Stimulated activated naive B cell treated with anti-CD40 and anti-IgM and Interleukin-4, amounts not matched to agents 10 μg/mL and 1 μg/mL and 100 μg/mL, for 72 hours (primary cell): ENCODE measurements around the gene ATP11B.
"Not testable (repeated sequence)": the region's sequence is repeated elsewhere in the genome, so short reads cannot be mapped to it uniquely, and the experiment has no call there.

Experiments used
- ATAC-seq, 2 donors: fragments of 150-1000 bp; cut with Tn5 transposase; replicated peaks; 2 replicates each; pipeline ENCODE4 v1.10.0; 2021; ENCODE audit warnings: moderate library complexity in 1 of 2
- DNase-seq: peaks from one replicate; pipeline ENCODE4 v3.0.0; 2021
- H3K27ac Mint-ChIP-seq: one replicate; pipeline ENCODE4 v1.8.0; 2022; ENCODE audit warnings: mild to moderate bottlenecking, mixed read lengths
- H3K27me3 Mint-ChIP-seq, 2 donors: one replicate each; pipeline ENCODE4 v1.8.0; 2022; ENCODE audit warnings: mixed read lengths in 2 of 2
- H3K36me3 Mint-ChIP-seq, 2 donors: one replicate each; pipeline ENCODE4 v1.8.0; 2022; ENCODE audit warnings: mixed read lengths in 2 of 2, mild to moderate bottlenecking in 1 of 2
- H3K4me1 Mint-ChIP-seq, 2 donors: one replicate each; pipeline ENCODE4 v1.8.0; 2022; ENCODE audit warnings: mixed read lengths in 2 of 2, mild to moderate bottlenecking in 1 of 2
- H3K4me3 Mint-ChIP-seq, 2 donors: one replicate each; pipeline ENCODE4 v1.8.0; 2022; ENCODE audit warnings: mild to moderate bottlenecking in 2 of 2, mixed read lengths in 2 of 2, moderate library complexity in 1 of 2
- H3K9me3 Mint-ChIP-seq, 2 donors: one replicate each; pipeline ENCODE4 v1.8.0; 2022; ENCODE audit warnings: mixed read lengths in 2 of 2, mild to moderate bottlenecking in 1 of 2

The ATP11B gene

DNA sequence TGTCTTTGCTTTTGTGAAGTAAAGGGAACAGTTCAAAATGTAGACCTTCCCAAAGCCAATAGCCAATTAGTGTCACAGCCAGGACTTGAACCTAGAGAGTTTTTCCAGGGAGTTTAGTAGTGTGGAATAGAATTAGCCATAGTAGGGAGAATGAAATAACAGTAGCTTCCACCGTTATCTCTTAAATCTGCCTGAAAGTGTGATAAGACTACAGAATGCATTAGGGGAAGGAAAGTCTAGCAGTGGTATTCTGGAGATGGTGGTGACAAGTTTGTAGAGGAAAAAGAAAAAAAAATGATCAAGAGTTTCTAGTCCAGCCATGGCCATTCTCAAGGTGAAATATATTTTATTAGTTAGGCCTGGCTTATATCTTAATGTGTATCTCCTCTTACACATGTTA, 13.8 kb downstream of the ATP11B start:
- Mint-ChIP-seq H3K27ac (no peak overlapping the region), H3K27me3 (no peaks in the 10 kb centered on the region), H3K4me3 (no peak overlapping the region), H3K9me3 (no peaks in the 10 kb centered on the region), H3K36me3 (peaks cover 7 to 10% of the 10 kb centered on the region in 2 donors), H3K4me1 (peaks cover 24 to 51% of the 10 kb centered on the region in 2 donors)
- no peak for DNase-seq
- ATAC-seq = no peak

DNA sequence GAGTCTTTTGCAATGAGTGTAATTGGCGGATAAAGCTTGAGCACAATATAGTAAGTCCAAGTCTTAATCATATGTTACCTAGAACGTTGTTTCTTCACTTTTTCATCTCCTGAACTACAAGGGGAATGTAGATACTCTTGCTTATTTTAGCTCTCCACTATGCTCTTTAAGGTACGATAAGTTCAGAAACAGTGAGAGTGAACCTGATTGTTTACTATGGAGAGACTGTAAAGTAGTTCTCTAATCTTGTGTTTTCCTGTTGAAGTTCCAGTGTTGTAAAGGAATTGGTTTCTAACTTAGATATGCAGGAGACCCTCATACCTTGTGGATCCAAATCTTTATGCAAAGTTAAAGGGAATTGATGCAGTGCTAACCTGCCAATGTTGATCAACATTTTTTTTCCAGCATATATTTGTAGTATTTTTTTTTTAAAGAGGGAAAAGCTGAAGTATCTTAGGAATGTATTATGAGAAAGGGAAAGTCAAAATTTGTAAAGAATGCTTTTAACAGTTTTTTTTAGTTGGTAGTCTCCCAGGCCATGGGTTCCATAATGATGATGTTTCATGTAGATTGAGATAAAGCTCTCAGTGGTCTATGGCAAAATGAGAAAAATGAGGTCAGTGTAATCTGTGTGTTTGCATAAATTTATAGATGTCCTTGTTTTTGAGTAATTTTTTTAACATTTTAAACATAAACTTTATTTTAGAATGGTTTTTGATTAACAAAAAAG, 14.9 kb downstream of the ATP11B start:
- Mint-ChIP-seq H3K36me3 (peaks cover 8 to 10% of the 10 kb centered on the region in 2 donors), H3K27ac (peak overlapping the region; percentile 31)

DNA sequence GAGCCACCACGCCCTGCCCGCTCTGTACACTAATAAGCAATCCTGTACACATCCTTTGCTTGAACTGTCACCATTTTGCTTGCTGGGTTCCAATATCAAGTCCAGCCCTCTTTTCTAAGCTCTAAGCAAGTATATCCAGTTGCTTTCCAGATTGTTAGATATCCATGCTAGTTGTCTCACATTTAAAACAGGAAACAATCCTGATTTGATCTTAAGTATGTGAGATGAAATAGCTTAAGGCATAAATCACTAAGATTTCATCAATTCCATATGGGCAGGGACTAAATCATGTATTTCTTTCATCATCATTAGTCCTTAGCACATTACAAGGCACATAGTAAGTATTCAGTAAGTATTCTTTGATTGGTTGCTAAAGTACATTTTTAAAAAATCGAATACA, 16.2 kb downstream of the ATP11B start:
- DNase-seq (no peak), ATAC-seq (no peak)
- H3K9me3 Mint-ChIP-seq = no peaks in the 10 kb centered on the region
- H3K4me1 Mint-ChIP-seq = peaks cover 16 to 50% of the 10 kb centered on the region in 2 donors
- H3K36me3 Mint-ChIP-seq = peaks cover 8 to 10% of the 10 kb centered on the region in 2 donors
- no peaks in the 10 kb centered on the region for H3K27me3 Mint-ChIP-seq
- no peak overlapping the region for H3K27ac Mint-ChIP-seq
- H3K4me3 Mint-ChIP-seq = no peak overlapping the region

More for the DNA sequence above, 14.9 kb downstream of the ATP11B start:
- ATAC-seq (no peak), DNase-seq (no peak)
- no peak overlapping the region for H3K4me3 Mint-ChIP-seq
- no peaks in the 10 kb centered on the region for H3K9me3 Mint-ChIP-seq
- H3K27me3 Mint-ChIP-seq = no peaks in the 10 kb centered on the region
- H3K4me1 Mint-ChIP-seq = peaks cover 16 to 49% of the 10 kb centered on the region in 2 donors

DNA sequence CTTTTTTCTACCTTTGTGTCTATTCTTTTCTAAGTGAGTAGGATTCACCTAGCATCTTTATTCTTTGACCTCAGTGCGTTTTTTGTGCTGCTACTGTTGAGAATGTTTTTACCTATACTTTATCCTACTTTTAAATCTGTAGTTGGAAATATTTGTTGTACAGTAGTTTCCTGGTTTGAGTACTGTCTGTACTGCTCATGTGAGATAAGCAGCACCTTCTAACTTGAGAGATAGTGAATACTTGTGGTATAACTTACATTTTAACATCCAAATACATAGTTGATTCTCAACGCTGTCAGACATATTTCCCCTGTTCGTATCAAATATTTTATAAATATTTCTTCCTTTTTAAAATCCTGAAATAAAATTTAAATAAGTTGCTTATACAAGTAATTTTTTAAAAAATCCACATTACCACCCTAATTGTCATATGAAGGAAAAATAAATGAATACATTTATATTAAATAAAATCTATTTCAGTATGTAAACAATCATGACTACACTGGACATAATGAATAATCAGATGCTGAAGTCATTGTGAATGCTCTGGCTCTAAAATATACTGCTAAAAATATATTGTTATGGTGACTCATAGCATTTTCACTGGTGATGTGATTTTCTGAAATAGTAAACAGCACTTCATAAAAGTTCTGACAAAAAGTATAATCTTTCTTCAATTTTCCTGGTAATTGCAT, 17.4 kb downstream of the ATP11B start:
- Mint-ChIP-seq H3K27me3 (no peaks in the 10 kb centered on the region), H3K36me3 (peaks cover 8 to 10% of the 10 kb centered on the region in 2 donors), H3K4me1 (peaks cover 14 to 48% of the 10 kb centered on the region in 2 donors), H3K27ac (no peak overlapping the region), H3K4me3 (no peak overlapping the region), H3K9me3 (no peaks in the 10 kb centered on the region)
- DNase-seq (no peak), ATAC-seq (no peak)

DNA sequence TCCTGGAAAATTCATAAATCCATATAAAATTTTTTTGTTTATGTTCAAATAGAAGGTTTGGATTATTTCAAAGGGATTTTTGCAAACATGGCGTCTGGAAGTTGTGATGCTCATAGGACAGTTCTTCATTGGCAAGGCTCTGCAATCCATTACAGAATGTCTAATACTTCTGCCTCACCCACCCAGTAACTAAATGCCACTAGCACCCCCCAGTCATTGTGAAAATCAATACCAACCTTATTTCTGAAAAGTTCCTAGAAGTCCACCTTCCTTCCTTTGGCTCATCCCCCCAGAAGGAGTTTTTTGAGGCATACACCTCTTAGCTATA, 17.9 kb downstream of the ATP11B start:
- H3K9me3 Mint-ChIP-seq = no peaks in the 10 kb centered on the region
- peaks cover 16 to 51% of the 10 kb centered on the region in 2 donors for H3K4me1 Mint-ChIP-seq
- no peak for ATAC-seq
- H3K36me3 Mint-ChIP-seq = peaks cover 8 to 10% of the 10 kb centered on the region in 2 donors
- no peak overlapping the region for H3K27ac Mint-ChIP-seq
- H3K4me3 Mint-ChIP-seq = no peak overlapping the region
- H3K27me3 Mint-ChIP-seq = no peaks in the 10 kb centered on the region
- DNase-seq = no peak

DNA sequence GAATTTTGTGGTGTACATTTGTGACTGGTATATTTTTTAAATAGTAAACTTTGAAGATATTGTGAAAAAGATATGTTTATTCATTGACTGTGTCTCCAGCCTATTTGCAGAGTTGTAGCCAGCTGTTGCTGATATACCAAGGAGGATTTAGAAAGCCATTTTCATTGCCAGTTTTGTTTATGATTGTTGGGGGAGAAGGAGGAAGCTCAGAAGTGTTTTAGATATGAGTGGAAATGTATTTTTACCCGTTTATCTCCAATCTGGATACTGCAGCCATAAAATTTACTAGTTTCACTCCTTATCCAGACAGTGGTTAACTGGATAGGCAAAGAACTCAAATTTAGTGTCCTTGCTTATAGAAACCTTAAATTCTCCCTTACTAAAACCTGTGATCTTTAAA, 18.8 kb downstream of the ATP11B start:
- ATAC-seq (no peak), DNase-seq (no peak)
- no peaks in the 10 kb centered on the region for H3K27me3 Mint-ChIP-seq
- H3K9me3 Mint-ChIP-seq = no peaks in the 10 kb centered on the region
- H3K4me3 Mint-ChIP-seq = no peak overlapping the region
- H3K4me1 Mint-ChIP-seq = peaks cover 14 to 44% of the 10 kb centered on the region in 2 donors
- peaks cover 6 to 10% of the 10 kb centered on the region in 2 donors for H3K36me3 Mint-ChIP-seq
- no peak overlapping the region for H3K27ac Mint-ChIP-seq

DNA sequence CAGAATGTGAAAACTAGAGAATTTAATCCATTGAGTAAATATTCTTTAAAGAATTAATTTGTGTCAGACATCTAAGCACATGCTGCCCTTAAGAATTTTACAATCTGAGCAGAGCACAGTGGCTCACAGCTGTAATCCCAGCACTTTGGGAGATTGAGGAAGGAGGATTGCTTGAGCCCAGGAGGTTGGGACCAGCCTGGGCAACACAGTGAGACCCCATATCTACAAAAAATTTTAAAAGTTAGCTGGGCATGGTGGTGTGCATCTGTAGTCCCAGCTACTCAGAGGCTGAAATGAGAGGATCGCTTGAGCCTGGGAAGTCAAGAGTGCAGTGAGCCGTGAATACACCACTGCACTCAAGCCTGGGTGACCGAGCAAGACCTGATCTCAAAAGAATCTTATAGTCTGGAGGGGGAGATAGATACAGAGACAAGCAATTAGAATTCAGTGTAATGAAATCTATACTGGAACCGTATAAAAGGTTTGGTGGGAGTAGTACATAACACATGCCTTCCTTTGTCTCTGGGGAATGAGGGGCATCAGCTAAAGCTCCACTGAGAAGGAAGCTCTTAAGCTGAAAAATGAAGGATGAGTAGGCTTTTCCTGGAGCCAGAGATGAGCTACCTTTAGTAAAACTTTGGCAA, 21.2 kb downstream of the ATP11B start:
- H3K9me3 Mint-ChIP-seq = no peaks in the 10 kb centered on the region
- no peak for DNase-seq
- H3K4me3 Mint-ChIP-seq = no peak overlapping the region
- H3K27me3 Mint-ChIP-seq = no peaks in the 10 kb centered on the region
- peaks cover 4% of the 10 kb centered on the region in 2 donors for H3K36me3 Mint-ChIP-seq
- no peak for ATAC-seq
- no peak overlapping the region for H3K27ac Mint-ChIP-seq
- H3K4me1 Mint-ChIP-seq = peaks cover 8 to 43% of the 10 kb centered on the region in 2 donors

DNA sequence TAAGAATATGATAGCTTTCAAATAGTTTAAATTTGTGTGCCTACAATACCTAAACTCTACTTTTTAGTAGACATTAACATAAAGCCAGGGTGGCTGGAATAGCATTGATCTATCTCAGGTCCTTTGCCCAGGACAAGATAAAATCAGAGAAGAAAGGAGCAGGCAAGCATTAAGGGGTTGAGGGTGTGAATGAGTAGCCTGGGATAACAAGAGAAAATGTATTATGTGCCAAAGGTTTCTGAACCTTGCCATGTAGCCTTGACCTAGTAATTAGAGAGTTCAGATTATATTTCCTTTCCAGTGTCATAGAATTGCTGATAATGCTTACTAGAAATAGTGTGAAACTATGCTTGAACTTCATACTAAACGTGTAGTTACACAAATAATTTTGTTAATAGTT, 22.9 kb downstream of the ATP11B start:
- peaks cover 4 to 9% of the 10 kb centered on the region in 2 donors for H3K36me3 Mint-ChIP-seq
- peaks cover 8 to 38% of the 10 kb centered on the region in 2 donors for H3K4me1 Mint-ChIP-seq
- DNase-seq (no peak), ATAC-seq (no peak)
- H3K4me3 Mint-ChIP-seq = no peak overlapping the region
- no peaks in the 10 kb centered on the region for H3K27me3 Mint-ChIP-seq
- no peak overlapping the region for H3K27ac Mint-ChIP-seq
- no peaks in the 10 kb centered on the region for H3K9me3 Mint-ChIP-seq

DNA sequence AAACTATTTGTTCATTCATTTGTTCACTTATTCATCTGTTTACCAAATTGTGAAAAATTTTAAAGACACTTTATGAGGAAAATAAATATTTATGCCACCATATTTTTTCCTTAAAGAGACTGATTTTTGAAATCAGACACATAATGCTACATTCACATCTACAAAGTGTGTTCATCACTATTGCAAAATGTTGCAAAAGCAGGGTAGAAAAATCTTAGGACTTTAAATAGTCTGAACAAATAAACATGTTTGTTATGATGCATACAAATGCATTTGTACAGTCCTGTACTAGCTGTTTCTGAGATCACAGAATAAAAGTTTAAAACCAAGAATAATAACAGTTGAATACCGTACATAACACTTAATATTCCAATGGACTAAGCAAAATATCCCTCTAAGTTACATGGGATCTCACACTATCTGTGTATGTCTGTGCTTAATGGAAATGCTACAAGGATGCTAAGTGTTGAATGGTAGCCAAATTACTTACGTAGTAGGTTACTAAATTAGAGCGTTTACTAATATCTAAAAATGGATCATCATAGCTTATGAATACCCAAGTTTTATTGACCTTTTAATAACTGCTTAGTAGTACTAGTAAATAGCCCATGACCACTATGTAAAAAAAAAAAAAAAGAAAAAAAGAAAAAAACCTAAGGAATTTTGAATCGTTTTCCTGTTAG, 25.1 kb downstream of the ATP11B start:
- Mint-ChIP-seq H3K9me3 (peaks cover 0 to 4% of the 10 kb centered on the region in 2 donors), H3K27ac (no peak overlapping the region), H3K4me3 (no peak overlapping the region), H3K27me3 (no peaks in the 10 kb centered on the region), H3K36me3 (peaks cover 16 to 23% of the 10 kb centered on the region in 2 donors), H3K4me1 (peaks cover 6 to 22% of the 10 kb centered on the region in 2 donors)
- no peak for DNase-seq
- ATAC-seq = no peak

DNA sequence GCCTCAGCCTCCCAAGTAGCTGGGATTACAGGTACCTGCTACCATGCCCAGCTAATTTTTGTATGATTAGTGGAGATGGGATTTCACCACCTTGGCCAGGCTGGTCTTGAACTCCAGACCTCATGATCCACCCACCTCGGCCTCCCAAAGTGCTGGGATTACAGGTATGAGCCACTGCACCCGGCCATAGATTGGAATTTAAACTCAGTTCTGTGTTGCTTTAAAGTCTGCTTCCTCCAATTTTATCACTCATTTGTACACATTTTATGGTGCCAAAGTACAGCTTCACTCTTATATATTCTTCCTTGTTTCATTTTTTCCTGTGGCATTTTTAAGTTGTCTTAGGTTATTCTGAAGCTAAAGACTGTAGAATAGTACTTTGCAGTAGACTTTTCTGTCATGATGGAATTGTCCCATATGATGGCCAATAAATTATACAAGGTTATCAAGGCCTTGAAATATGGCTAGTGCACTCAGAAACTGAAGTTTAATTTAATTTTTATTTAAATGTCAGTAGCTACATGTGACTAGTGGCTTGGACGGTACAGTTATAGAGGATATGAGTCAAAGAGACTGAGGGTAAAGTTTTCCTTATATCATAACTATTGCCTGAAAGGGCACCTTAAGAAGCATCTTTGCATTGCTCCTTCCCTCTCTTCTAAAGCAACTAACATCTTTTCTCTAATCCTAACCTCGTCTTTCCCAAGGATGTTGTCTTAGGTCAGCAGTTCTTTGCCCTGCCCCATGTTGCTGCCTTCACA, 28.1 kb downstream of the ATP11B start:
- DNase-seq (no peak), ATAC-seq (no peak)
- peaks cover 0 to 4% of the 10 kb centered on the region in 2 donors for H3K9me3 Mint-ChIP-seq
- H3K27me3 Mint-ChIP-seq = no peaks in the 10 kb centered on the region
- peaks cover 2 to 20% of the 10 kb centered on the region in 2 donors for H3K4me1 Mint-ChIP-seq
- no peak overlapping the region for H3K27ac Mint-ChIP-seq
- peaks cover 20 to 38% of the 10 kb centered on the region in 2 donors for H3K36me3 Mint-ChIP-seq
- H3K4me3 Mint-ChIP-seq = no peak overlapping the region

DNA sequence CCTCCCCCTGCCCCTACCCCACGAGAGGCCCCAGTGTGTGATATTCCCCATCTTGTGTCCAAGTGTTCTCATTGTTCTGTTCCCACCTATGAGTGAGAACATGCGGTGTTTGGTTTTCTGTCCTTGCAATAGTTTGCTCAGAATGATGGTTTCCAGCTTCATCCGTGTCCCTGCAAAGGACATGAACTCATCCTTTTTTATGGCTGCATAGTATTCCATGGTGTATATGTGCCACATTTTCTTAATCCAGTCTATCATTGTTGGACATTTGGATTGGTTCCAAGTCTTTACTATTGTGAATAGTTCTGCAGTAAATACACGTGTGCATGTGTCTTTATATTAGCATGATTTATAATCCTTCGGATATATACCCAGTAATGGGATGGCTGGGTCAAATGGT, 29.0 kb downstream of the ATP11B start:
- H3K27me3 Mint-ChIP-seq, H3K4me3 Mint-ChIP-seq, H3K27ac Mint-ChIP-seq, ATAC-seq, H3K9me3 Mint-ChIP-seq, DNase-seq: not testable (repeated sequence)
- Mint-ChIP-seq H3K4me1 (peaks cover 2 to 20% of the 10 kb centered on the region in 2 donors), H3K36me3 (peaks cover 23 to 40% of the 10 kb centered on the region in 2 donors)

DNA sequence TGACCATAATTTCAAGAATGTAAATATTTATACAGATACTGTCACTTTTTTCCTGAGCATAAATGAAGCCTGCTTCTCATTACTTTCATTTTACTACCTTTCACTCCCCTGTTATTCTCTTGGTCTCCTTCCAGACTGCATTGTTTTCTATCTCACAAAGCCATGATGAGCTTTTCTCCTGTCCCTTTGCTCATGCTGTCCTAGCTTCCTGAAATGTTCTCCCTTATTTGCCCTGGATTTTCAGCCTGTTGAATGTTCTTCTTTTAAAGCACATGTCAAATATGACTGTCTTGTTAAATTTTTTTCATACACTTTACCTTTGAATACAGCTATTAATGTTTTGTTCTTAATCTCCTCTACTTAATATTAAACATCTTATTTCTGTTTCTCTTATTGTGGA, 31.7 kb downstream of the ATP11B start:
- H3K27me3 Mint-ChIP-seq = no peaks in the 10 kb centered on the region
- ATAC-seq (no peak), DNase-seq (no peak)
- no peak overlapping the region for H3K4me3 Mint-ChIP-seq
- peaks cover 0 to 4% of the 10 kb centered on the region in 2 donors for H3K9me3 Mint-ChIP-seq
- H3K4me1 Mint-ChIP-seq = peaks cover 2 to 14% of the 10 kb centered on the region in 2 donors
- peaks cover 25 to 45% of the 10 kb centered on the region in 2 donors for H3K36me3 Mint-ChIP-seq
- H3K27ac Mint-ChIP-seq = no peak overlapping the region

DNA sequence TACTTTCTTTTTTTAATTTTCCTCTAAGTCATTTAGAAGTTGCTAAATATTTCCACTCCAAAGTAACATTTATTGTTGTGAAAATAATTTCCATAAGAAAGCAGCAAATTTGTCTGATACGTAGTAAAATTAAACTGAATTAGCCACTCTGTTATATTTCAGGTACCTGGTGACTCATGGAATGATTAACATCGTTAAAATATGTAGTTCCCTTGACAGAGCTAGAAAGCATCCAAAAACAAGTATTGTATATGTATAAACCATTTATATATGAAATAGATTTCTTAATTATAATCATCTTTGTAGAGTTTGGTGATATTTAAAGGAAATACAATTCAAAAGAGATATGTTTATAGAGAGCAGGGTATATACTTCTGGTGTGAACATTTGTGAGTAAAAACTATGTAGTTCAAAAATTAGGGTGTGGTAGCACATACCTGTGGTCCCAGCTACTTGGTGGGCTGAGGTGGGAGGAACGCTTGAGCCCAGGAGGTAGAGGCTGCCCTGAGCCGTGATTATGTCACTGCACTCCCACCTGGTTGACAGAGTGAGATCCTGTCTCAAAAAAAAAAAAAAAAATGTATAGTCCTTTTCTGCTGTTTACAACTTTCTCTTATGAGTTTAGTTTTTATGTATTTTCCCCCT, 36.6 kb downstream of the ATP11B start:
- Mint-ChIP-seq H3K36me3 (peaks cover 27 to 41% of the 10 kb centered on the region in 2 donors), H3K9me3 (no peaks in the 10 kb centered on the region), H3K4me3 (no peak overlapping the region), H3K27me3 (no peaks in the 10 kb centered on the region), H3K27ac (no peak overlapping the region), H3K4me1 (peaks cover 14 to 24% of the 10 kb centered on the region in 2 donors)
- DNase-seq (no peak), ATAC-seq (no peak)
